HCT116 (cell line): ENCODE measurements around the gene DYNLRB1. TPM values are rescaled to one million over a fixed set of nuclear protein-coding genes. Genes with fewer than 3 reads are reported as not detected.

Experiments
- ATAC-seq: fragments of 200-7000 bp; cut with Tn5 transposase; 2 replicates; pipeline ENCODE4 v1.9.1; 2020; ENCODE audit warnings: mild to moderate bottlenecking, moderate library complexity
- BruUV-seq: library from RNA; stranded (reverse); fragments of 400-500 nt; replicated peaks from 2 replicates; lab custom pipeline; 2021; lab: Mats Ljungman, UMichigan
- CTCF ChIA-PET: fragments of 300-600 bp; sonication (Branson Sonifier 250); formaldehyde crosslinking; loops from one replicate; lab custom pipeline; 2021; ENCODE audit warnings: antibody characterized with exemption; lab: Charles Lee
- POLR2A ChIA-PET: fragments of 300-600, 350-600 bp; sonication (Branson Sonifier 250); formaldehyde crosslinking; loops from one replicate; lab custom pipeline; 2021; ENCODE audit warnings: antibody characterized with exemption; lab: Charles Lee
- RAD21 ChIA-PET, 2 experiments: fragments of 300-600 bp; sonication (Branson Sonifier 250); formaldehyde crosslinking; loops; one replicate each; lab custom pipeline; 2023; ENCODE audit warnings: low total read pairs in 2 of 2; ENCODE audit not compliant: uncharacterized antibody in 2 of 2, unreplicated experiment in 2 of 2, low non-redundant PET in 1 of 2; lab: Charles Lee
- DNase-seq: peaks from one replicate; pipeline ENCODE4 v3.0.0-alpha.2; 2010; ENCODE audit warnings: low read depth, low spot score
- H2AFZ ChIP-seq: fragments of 200-600 bp; shearing (Covaris generic), sonication (generic); 2 replicates; pipeline ENCODE4 v1.6.1; 2017; ENCODE audit warnings: low read depth, mixed run types, mixed read lengths, antibody characterized with exemption, low read length; ENCODE audit not compliant: poor library complexity, severe bottlenecking
- H3K27ac ChIP-seq: 2 replicates; pipeline ENCODE4 v1.5.1; 2012; ENCODE audit warnings: low read depth, low read length
- H3K27me3 ChIP-seq: fragments of 200-600 bp; sonication (generic); 2 replicates; pipeline ENCODE4 v1.6.1; 2016; ENCODE audit warnings: mixed run types, low read length, mixed read lengths; ENCODE audit not compliant: insufficient read depth
- H3K36me3 ChIP-seq, 2 experiments: fragments of 200-500 bp in 1 of 2; fragments of 200-600 bp in 1 of 2; sonication (Bioruptor generic) in 1 of 2; sonication (generic) in 1 of 2; 2 replicates each; pipeline versions ENCODE4 v1.5.1 to v1.6.1; 2014 to 2016; ENCODE audit warnings: low read length in 2 of 2, inconsistent platforms in 1 of 2, mixed read lengths in 1 of 2, mixed run types in 1 of 2; ENCODE audit not compliant: insufficient read depth in 2 of 2, control insufficient read depth in 1 of 2
- H3K4me1 ChIP-seq, 2 experiments: fragments of 200-600 bp in 1 of 2; sonication (generic) in 1 of 2; 2 replicates each; pipeline versions ENCODE4 v1.5.1 to v1.6.1; 2012 to 2017; ENCODE audit warnings: low read length in 2 of 2, inconsistent platforms in 1 of 2, mild to moderate bottlenecking in 1 of 2, mixed read lengths in 1 of 2, mixed run types in 1 of 2, moderate library complexity in 1 of 2; ENCODE audit not compliant: insufficient read depth in 2 of 2, control insufficient read depth in 1 of 2
- H3K4me2 ChIP-seq: fragments of 200-600 bp; sonication (generic); 2 replicates; pipeline ENCODE4 v1.6.1; 2017; ENCODE audit warnings: mixed run types, low read length, mixed read lengths
- H3K4me3 ChIP-seq, 2 experiments: fragments of 200-600 bp in 1 of 2; sonication (generic) in 1 of 2; replicated peaks in 1 of 2; 2 replicates each; pipeline ENCODE4 v1.5.1; 2011 to 2016; ENCODE audit warnings: low read length in 2 of 2, control low read depth in 1 of 2, low read depth in 1 of 2, mild to moderate bottlenecking in 1 of 2, mixed read lengths in 1 of 2, mixed run types in 1 of 2
- H3K79me2 ChIP-seq: fragments of 200-600 bp; sonication (generic); 2 replicates; pipeline ENCODE4 v1.6.1; 2017; ENCODE audit warnings: mild to moderate bottlenecking, mixed run types, low read length, moderate library complexity, mixed read lengths; ENCODE audit not compliant: insufficient read depth
- H3K9ac ChIP-seq: fragments of 200-600 bp; sonication (generic); 2 replicates; pipeline ENCODE4 v1.6.1; 2016; ENCODE audit warnings: low read length, mixed read lengths
- H3K9me2 ChIP-seq: fragments of 200-600 bp; sonication (generic), shearing (Covaris generic); 2 replicates; pipeline ENCODE4 v1.6.1; 2017; ENCODE audit warnings: mixed run types, mild to moderate bottlenecking, moderate library complexity; ENCODE audit not compliant: insufficient read depth
- H3K9me3 ChIP-seq, 2 experiments: fragments of 200-500 bp in 1 of 2; fragments of 200-600 bp in 1 of 2; sonication (Bioruptor generic) in 1 of 2; sonication (generic) in 1 of 2; 2 replicates each; pipeline ENCODE4 v1.6.1; 2014 to 2017; ENCODE audit warnings: low read length in 2 of 2, mixed read lengths in 2 of 2, inconsistent platforms in 1 of 2, low read depth in 1 of 2, mild to moderate bottlenecking in 1 of 2, mixed run types in 1 of 2, moderate library complexity in 1 of 2; ENCODE audit not compliant: control insufficient read depth in 1 of 2, insufficient read depth in 1 of 2
- H4K20me1 ChIP-seq: fragments of 200-600 bp; sonication (generic), shearing (Covaris generic); 2 replicates; pipeline ENCODE4 v1.6.1; 2017; ENCODE audit warnings: mixed run types, mild to moderate bottlenecking, moderate library complexity; ENCODE audit not compliant: insufficient read depth
- EGR1 ChIP-seq: IDR thresholded peaks from 2 replicates; pipeline ENCODE4 v1.6.1; 2012; ENCODE audit warnings: low read depth
- EZH2phosphoT487 ChIP-seq: fragments of 200-600 bp; IDR thresholded peaks from 2 replicates; pipeline ENCODE4 v1.6.1; 2018; ENCODE audit warnings: antibody characterized with exemption, borderline replicate concordance
- FOSL1 ChIP-seq: IDR thresholded peaks from 2 replicates; pipeline ENCODE4 v1.6.1; 2012; ENCODE audit warnings: low read depth
- POLR2A ChIP-seq: IDR thresholded peaks from 2 replicates; pipeline ENCODE4 v1.7.0; 2011; ENCODE audit warnings: borderline replicate concordance; ENCODE audit not compliant: insufficient read depth, insufficient read length; ENCODE audit errors: extremely low read depth
- SRF ChIP-seq: IDR thresholded peaks from 2 replicates; pipeline ENCODE4 v1.6.1; 2012; ENCODE audit warnings: low read depth
- intact Hi-C: fragments of 100-400 bp; cut with micrococcal nuclease; formaldehyde crosslinking; loops from 2 replicates; pipeline ENCODE4 v1.10.0; 2022
- total RNA-seq: library from RNA; stranded (reverse); gene quantifications from one replicate; pipeline ENCODE4 v1.2.1, GENCODE V29; 2021; ENCODE audit not compliant: unreplicated experiment
- TF ChIP-seq, protein P1 (sequence below), 3 experiments: fragments of 200-600 bp in 1 of 3; sonication (generic) in 1 of 3; IDR thresholded peaks in 2 of 3; conservative IDR thresholded peaks in 1 of 3; 2 replicates each; pipeline ENCODE4 v1.5.1; 2012 to 2017; ENCODE audit warnings: low read depth in 2 of 3, low read length in 2 of 3, antibody characterized with exemption in 1 of 3, borderline replicate concordance in 1 of 3, control low read depth in 1 of 3, mild to moderate bottlenecking in 1 of 3, mixed read lengths in 1 of 3, mixed run types in 1 of 3, moderate library complexity in 1 of 3; ENCODE audit not compliant: insufficient read depth in 1 of 3

DYNLRB1 gene
- total RNA-seq, 1 experiment from 2014 or later: 106 TPM

DNA sequence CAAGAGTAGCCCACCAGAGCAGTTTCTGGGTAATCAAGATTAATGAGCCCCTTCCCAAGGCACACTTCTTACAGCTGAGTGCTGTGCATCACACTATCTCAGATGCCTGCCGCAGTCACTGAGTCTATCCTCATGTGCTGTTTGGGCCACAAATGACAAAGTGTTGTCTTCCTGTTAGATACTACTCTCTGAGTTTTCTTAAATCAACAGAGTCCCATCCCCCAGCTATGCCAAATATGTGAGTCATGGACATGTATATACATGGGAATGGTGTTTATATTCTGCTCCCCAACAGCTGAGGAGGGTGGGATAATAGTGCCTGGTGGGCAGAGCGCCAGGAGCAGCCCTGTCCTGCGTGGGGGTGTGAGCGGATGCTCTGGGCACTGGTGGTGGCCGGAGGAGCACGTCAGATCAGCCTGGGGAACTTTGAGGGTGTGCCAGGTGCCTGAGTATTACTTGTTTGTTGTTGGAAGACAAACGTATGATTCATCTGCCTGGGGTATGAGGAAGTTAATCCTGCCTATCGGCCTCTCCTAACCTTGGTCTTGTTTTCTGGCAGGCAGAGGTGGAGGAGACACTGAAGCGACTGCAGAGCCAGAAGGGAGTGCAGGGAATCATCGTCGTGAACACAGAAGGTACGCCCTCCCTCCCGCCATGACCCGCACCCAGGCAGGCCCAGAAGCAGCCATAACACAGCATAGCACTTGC lies 9.6 kb downstream of the DYNLRB1 start (continued):
- TF ChIP-seq, protein P1, sequence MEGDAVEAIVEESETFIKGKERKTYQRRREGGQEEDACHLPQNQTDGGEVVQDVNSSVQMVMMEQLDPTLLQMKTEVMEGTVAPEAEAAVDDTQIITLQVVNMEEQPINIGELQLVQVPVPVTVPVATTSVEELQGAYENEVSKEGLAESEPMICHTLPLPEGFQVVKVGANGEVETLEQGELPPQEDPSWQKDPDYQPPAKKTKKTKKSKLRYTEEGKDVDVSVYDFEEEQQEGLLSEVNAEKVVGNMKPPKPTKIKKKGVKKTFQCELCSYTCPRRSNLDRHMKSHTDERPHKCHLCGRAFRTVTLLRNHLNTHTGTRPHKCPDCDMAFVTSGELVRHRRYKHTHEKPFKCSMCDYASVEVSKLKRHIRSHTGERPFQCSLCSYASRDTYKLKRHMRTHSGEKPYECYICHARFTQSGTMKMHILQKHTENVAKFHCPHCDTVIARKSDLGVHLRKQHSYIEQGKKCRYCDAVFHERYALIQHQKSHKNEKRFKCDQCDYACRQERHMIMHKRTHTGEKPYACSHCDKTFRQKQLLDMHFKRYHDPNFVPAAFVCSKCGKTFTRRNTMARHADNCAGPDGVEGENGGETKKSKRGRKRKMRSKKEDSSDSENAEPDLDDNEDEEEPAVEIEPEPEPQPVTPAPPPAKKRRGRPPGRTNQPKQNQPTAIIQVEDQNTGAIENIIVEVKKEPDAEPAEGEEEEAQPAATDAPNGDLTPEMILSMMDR (IDR thresholded peaks at IDR 0.05 in 2 of 3, conservative IDR thresholded peaks at IDR 0.05 in 1 of 3; ENCODE audit: borderline replicate concordance in 1 of 3, insufficient read depth in 1 of 3, low read depth in 2 of 3, low read length in 2 of 3): no peak
- TF ChIP-seq POLR2A (no peak), FOSL1 (peak; percentile 95), EZH2phosphoT487 (no peak)

DNA sequence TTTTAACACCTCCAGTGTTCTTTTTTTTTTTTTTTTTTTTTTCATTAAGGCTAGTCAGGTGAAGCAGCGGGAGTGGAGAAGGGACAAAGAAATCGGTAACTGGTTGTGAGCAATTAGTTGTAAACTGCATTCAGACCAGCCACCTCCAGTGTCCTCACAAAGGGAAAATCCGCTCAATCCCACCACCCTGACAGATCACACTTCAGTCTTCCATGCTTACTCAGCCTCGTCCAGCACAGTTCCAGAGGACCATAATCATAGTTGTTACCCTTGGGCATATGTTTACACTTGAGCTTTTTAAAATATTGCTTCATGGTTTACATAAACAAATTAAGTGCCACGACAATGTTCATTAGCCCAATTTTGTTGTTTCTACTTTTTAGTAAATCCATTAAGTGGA lies 10.2 kb downstream of the DYNLRB1 start:
- peak overlapping the region; percentile 59 for H3K9ac ChIP-seq
- POLR2A ChIA-PET: no interaction called here

More for the DNA sequence above, 10.2 kb downstream of the DYNLRB1 start:
- no peaks in the 10 kb centered on the region; the same call in 1 of the 2 replicates for H4K20me1 ChIP-seq
- ChIA-PET RAD21 (interaction anchor here (0.8 to 1.1 kb wide), 2 partner anchors 212 to 213 kb away, joined by 3 to 4 read pairs; no protein-coding TSS in a partner anchor), CTCF (interaction anchor here (1.9 to 6.0 kb wide), 2 partner anchors 10 to 213 kb away, joined by 9 to 127 read pairs; partner anchors contain the start of gene DYNLRB1)
- intact Hi-C loops: no loop called here
- H3K9me2 ChIP-seq: no peaks in the 10 kb centered on the region
- peaks cover 61% of the 10 kb centered on the region for H3K79me2 ChIP-seq
- H3K4me1 ChIP-seq: peaks cover 30 to 44% of the 10 kb centered on the region in 2 experiments
- no peaks in the 10 kb centered on the region for H3K27me3 ChIP-seq
- no peak overlapping the region for H2AFZ ChIP-seq
- ATAC-seq (no peak), DNase-seq (no peak)
- no peaks in the 10 kb centered on the region for H3K9me3 ChIP-seq
- peak overlapping the region; percentile 21 to 23 for H3K4me3 ChIP-seq
- H3K36me3 ChIP-seq: peaks cover 10 to 35% of the 10 kb centered on the region in 2 experiments
- H3K4me2 ChIP-seq: peak overlapping the region; percentile 73
- H3K27ac ChIP-seq: peak overlapping the region; percentile 78
- BruUV-seq: TSS peak; percentile 49
- TF ChIP-seq SRF (0 out of 2 replicates have a peak, but pooled peaks have one; percentile 1), EGR1 (no peak)
